NCI-H1092 treated with DMSO at 0.1 percent for 48 hours (cell line): Measurements from ENCODE around the gene MBD4.

ENCODE experiments used
- DNase-seq: peaks from one replicate; lab custom pipeline; 2025; lab: John Stamatoyannopoulos, UW

MBD4 gene

GRCh38 chr3:129382366-129382765 is 57.4 kb downstream of the MBD4 start:
- no peak for DNase-seq
